Measurements from ENCODE around the gene HSH2D.

HSH2D gene

GRCh38 chr19:16154557-16154956, 11.1 kb downstream of the HSH2D start:
- no peak for TF ChIP-seq REST (IDR thresholded peaks at IDR 0.05; ENCODE audit: insufficient replicate concordance, low read depth)
- TF ChIP-seq SPI1 (IDR thresholded peaks at IDR 0.05; ENCODE audit: borderline replicate concordance, low read depth): no peak
- TF ChIP-seq POLR2AphosphoS5 (IDR thresholded peaks at IDR 0.05; ENCODE audit: low read depth): no peak
- TF ChIP-seq CTCF (IDR thresholded peaks at IDR 0.05; ENCODE audit: insufficient read depth, low read length): no peak
- no peak for TF ChIP-seq GABPA (IDR thresholded peaks at IDR 0.05; ENCODE audit: low read depth)
- Histone ChIP-seq H3K27ac (replicated peaks) (0 out of 2 replicates have a peak overlapping the region, but pooled peaks have one; percentile 24), H3K4me3 (replicated peaks; ENCODE audit: insufficient read depth, low read length) (no peak overlapping the region), H3K27me3 (ENCODE audit: insufficient read depth, poor library complexity, severe bottlenecking) (no peaks in the 10 kb centered on the region)
- no peak for DNase-seq (ENCODE audit: low read depth in 1 of 2, low spot score in 1 of 2)

- Histone ChIP-seq H3K27ac (replicated peaks) (peak overlapping the region; percentile 24; the same call in 1 of the 2 replicates), H3K27me3 (ENCODE audit: insufficient read depth, poor library complexity, severe bottlenecking) (no peaks in the 10 kb centered on the region)
- TF ChIP-seq GABPA (IDR thresholded peaks at IDR 0.05; ENCODE audit: low read depth) (no peak), REST (IDR thresholded peaks at IDR 0.05; ENCODE audit: insufficient replicate concordance, low read depth) (no peak), POLR2AphosphoS5 (IDR thresholded peaks at IDR 0.05; ENCODE audit: low read depth) (peak; percentile 85), CTCF (IDR thresholded peaks at IDR 0.05; ENCODE audit: insufficient read depth, low read length) (no peak), SPI1 (IDR thresholded peaks at IDR 0.05; ENCODE audit: borderline replicate concordance, low read depth) (no peak)
Observed at GRCh38 chr19:16155128-16155527, 11.6 kb downstream of the HSH2D start.

GRCh38 chr19:16156904-16157303, 13.4 kb downstream of the HSH2D start:
- DNase-seq (ENCODE audit: low read depth in 1 of 2, low spot score in 1 of 2): no peak

More at GRCh38 chr19:16155128-16155527, 11.6 kb downstream of the HSH2D start:
- no peak overlapping the region for H3K4me3 ChIP-seq (replicated peaks; ENCODE audit: insufficient read depth, low read length)
- no peak for DNase-seq (ENCODE audit: low read depth in 1 of 2, low spot score in 1 of 2)

More at GRCh38 chr19:16156904-16157303, 13.4 kb downstream of the HSH2D start:
- no peak for TF ChIP-seq CTCF (IDR thresholded peaks at IDR 0.05; ENCODE audit: insufficient read depth, low read length)
- TF ChIP-seq REST (IDR thresholded peaks at IDR 0.05; ENCODE audit: insufficient replicate concordance, low read depth): no peak
- TF ChIP-seq SPI1 (IDR thresholded peaks at IDR 0.05; ENCODE audit: borderline replicate concordance, low read depth): no peak
- TF ChIP-seq POLR2AphosphoS5 (IDR thresholded peaks at IDR 0.05; ENCODE audit: low read depth): 0 out of 2 replicates have a peak, but pooled peaks have one; percentile 18
- H3K27ac ChIP-seq (replicated peaks): no peak overlapping the region
- H3K27me3 ChIP-seq (ENCODE audit: insufficient read depth, poor library complexity, severe bottlenecking): no peaks in the 10 kb centered on the region
- no peak overlapping the region for H3K4me3 ChIP-seq (replicated peaks; ENCODE audit: insufficient read depth, low read length)
